Activated CD8-positive, alpha-beta memory T cell treated with anti-CD3 and anti-CD28 coated beads, Interleukin-2, amount 10 ng/mL, durations not matched to agents 7 days and 5 days (primary cell): Measurements from ENCODE around the gene AP1AR. TPM values are rescaled to one million over a fixed set of nuclear protein-coding genes. Genes with fewer than 3 reads are reported as not detected.

Experiments used
- ATAC-seq: fragments of 150-1000 bp; cut with Tn5 transposase; one replicate; pipeline ENCODE4 v1.10.0; 2021; ENCODE audit warnings: moderate library complexity
- CTCF ChIA-PET: fragments of 350-600 bp; sonication (Branson Sonifier 250); formaldehyde crosslinking; loops from one replicate; lab custom pipeline; 2021; ENCODE audit warnings: antibody characterized with exemption; lab: Charles Lee
- DNase-seq: peaks from one replicate; pipeline ENCODE4 v3.0.0-alpha.2; 2020
- H3K27ac Mint-ChIP-seq: one replicate; pipeline ENCODE4 v1.8.0; 2021; ENCODE audit warnings: mild to moderate bottlenecking, mixed read lengths
- H3K27me3 Mint-ChIP-seq: one replicate; pipeline ENCODE4 v1.8.0; 2021; ENCODE audit warnings: mixed read lengths
- H3K36me3 Mint-ChIP-seq: one replicate; pipeline ENCODE4 v1.8.0; 2021; ENCODE audit warnings: mild to moderate bottlenecking, mixed read lengths
- H3K4me1 Mint-ChIP-seq: one replicate; pipeline ENCODE4 v1.8.0; 2021; ENCODE audit warnings: mixed read lengths
- H3K4me3 Mint-ChIP-seq: one replicate; pipeline ENCODE4 v1.8.0; 2021; ENCODE audit warnings: mild to moderate bottlenecking, moderate library complexity, mixed read lengths
- H3K9me3 Mint-ChIP-seq: one replicate; pipeline ENCODE4 v1.8.0; 2022; ENCODE audit warnings: low read depth, mixed read lengths
- total RNA-seq, 2 experiments: library from RNA; stranded (reverse); gene quantifications; one replicate each; pipeline ENCODE4 v1.2.3, GENCODE V29; 2021

Gene AP1AR
- total RNA-seq, 2 experiments from 2014 or later, result 13.6 to 17.8 TPM

DNA sequence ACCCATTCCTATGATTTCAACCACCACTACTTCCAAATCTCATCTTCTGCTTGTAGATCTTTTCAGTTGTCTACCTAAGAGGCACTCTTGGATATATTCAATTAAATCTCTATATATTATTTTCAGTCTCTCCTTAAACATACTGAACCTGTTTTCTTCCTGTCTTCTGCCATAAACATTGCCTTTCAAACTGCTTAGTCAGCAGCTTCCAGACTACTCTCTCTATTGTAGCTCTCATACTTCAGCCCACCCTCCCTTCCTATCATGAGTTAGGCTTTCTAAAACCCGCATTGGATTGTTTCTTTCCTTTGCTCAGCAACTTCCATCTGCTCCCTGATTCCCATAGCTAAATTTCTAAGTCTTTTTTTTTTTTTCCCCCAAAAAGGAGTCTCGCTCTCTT, 4.5 kb downstream of the AP1AR start:
- no peaks in the 10 kb centered on the region for H3K9me3 Mint-ChIP-seq
- ATAC-seq (no peak), DNase-seq (no peak)
- H3K4me1 Mint-ChIP-seq, result peaks cover 32% of the 10 kb centered on the region
- no peak overlapping the region for H3K27ac Mint-ChIP-seq
- CTCF ChIA-PET, result interaction anchor here (0.7 to 3.0 kb wide), 4 partner anchors 9 to 137 kb away, joined by 3 to 22 read pairs (median 6); no protein-coding TSS in a partner anchor
- H3K4me3 Mint-ChIP-seq, result no peak overlapping the region
- H3K36me3 Mint-ChIP-seq, result no peaks in the 10 kb centered on the region
- no peaks in the 10 kb centered on the region for H3K27me3 Mint-ChIP-seq

- DNase-seq (no peak), ATAC-seq (no peak)
- CTCF ChIA-PET, result interaction anchor here (0.6 to 2.1 kb wide), 2 partner anchors 8 to 262 kb away, joined by 3 to 4 read pairs; no protein-coding TSS in a partner anchor
- H3K27me3 Mint-ChIP-seq, result no peaks in the 10 kb centered on the region
- no peaks in the 10 kb centered on the region for H3K9me3 Mint-ChIP-seq
- H3K27ac Mint-ChIP-seq, result no peak overlapping the region
- peaks cover 22% of the 10 kb centered on the region for H3K4me1 Mint-ChIP-seq
- H3K4me3 Mint-ChIP-seq, result no peak overlapping the region
- H3K36me3 Mint-ChIP-seq, result no peaks in the 10 kb centered on the region
Observed at GRCh38 chr4:112238833-112239232, 7.2 kb downstream of the AP1AR start.

DNA sequence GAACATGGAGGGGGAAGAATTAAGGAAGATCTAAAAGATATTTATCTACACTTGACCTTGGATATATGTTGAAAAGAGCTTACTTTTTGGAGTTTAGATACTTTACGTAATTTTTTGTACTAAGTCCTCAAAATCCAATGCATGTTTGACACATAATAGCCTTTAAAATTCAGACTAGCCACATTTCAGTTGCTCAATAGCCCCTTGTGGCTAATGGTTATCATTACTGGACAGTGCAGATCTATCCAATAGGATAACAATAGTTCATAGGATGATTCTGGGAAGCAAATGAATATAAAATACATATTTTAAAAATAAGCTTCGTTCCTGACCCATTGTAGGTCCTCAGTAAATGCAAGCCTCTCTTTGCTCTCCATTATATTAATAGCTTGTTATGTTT, 13.8 kb downstream of the AP1AR start:
- H3K36me3 Mint-ChIP-seq, result no peaks in the 10 kb centered on the region
- no peak overlapping the region for H3K27ac Mint-ChIP-seq
- no peaks in the 10 kb centered on the region for H3K4me1 Mint-ChIP-seq
- ATAC-seq, result no peak
- no peaks in the 10 kb centered on the region for H3K9me3 Mint-ChIP-seq
- no peaks in the 10 kb centered on the region for H3K27me3 Mint-ChIP-seq
- DNase-seq, result no peak
- H3K4me3 Mint-ChIP-seq, result no peak overlapping the region
- CTCF ChIA-PET, result interaction anchor here (1.1 to 1.4 kb wide), 3 partner anchors 9 to 31 kb away, joined by 3 to 5 read pairs (median 3); no protein-coding TSS in a partner anchor

GRCh38 chr4:112247021-112247420, 15.4 kb downstream of the AP1AR start:
- DNase-seq (no peak), ATAC-seq (no peak)
- Mint-ChIP-seq H3K4me3 (no peak overlapping the region), H3K27me3 (no peaks in the 10 kb centered on the region), H3K9me3 (no peaks in the 10 kb centered on the region), H3K4me1 (no peaks in the 10 kb centered on the region), H3K27ac (no peak overlapping the region), H3K36me3 (no peaks in the 10 kb centered on the region)
- CTCF ChIA-PET, result interaction anchor here (0.9 to 1.4 kb wide), 3 partner anchors 8 to 147 kb away, joined by 3 to 4 read pairs (median 3); no protein-coding TSS in a partner anchor

GRCh38 chr4:112251019-112251643, 19.5 kb downstream of the AP1AR start:
- no peak for ATAC-seq
- H3K4me1 Mint-ChIP-seq, result no peaks in the 10 kb centered on the region
- H3K36me3 Mint-ChIP-seq, result peaks cover 2% of the 10 kb centered on the region
- no peak overlapping the region for H3K4me3 Mint-ChIP-seq
- no peak overlapping the region for H3K27ac Mint-ChIP-seq
- no peak for DNase-seq
- no peaks in the 10 kb centered on the region for H3K9me3 Mint-ChIP-seq
- CTCF ChIA-PET, result interaction anchor here (1.1 to 3.5 kb wide), 3 partner anchors 19 to 152 kb away, joined by 3 to 11 read pairs (median 8); partner anchors contain the start of gene AP1AR
- no peaks in the 10 kb centered on the region for H3K27me3 Mint-ChIP-seq

DNA sequence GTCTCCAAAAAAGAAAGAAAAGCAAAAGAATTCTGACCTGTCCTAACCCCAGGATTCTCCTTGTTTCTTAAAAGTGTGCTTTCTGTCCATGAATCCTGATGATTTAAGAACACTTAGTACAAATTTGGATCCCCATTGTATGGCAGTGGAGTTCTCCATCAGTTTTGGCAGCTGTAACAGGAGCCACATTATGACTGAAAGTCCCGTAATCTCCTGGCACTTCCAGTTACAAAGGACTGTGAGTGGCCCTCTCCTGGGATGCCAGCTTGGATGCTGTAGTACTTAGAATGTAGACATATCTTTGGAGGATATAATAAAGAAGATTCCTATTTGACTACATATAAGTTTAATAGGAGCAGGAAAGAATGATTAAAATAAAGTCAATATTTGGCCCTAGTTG, 20.6 kb downstream of the AP1AR start:
- peaks cover 4% of the 10 kb centered on the region for H3K36me3 Mint-ChIP-seq
- DNase-seq (no peak), ATAC-seq (no peak)
- no peaks in the 10 kb centered on the region for H3K27me3 Mint-ChIP-seq
- no peak overlapping the region for H3K27ac Mint-ChIP-seq
- H3K4me3 Mint-ChIP-seq, result no peak overlapping the region
- H3K9me3 Mint-ChIP-seq, result no peaks in the 10 kb centered on the region
- CTCF ChIA-PET, result interaction anchor here (3.5 kb wide), 1 partner anchor 20 kb away, joined by 8 read pairs; the partner anchor contains the start of gene AP1AR
- H3K4me1 Mint-ChIP-seq, result no peaks in the 10 kb centered on the region

- no peaks in the 10 kb centered on the region for H3K9me3 Mint-ChIP-seq
- no peak overlapping the region for H3K27ac Mint-ChIP-seq
- H3K4me3 Mint-ChIP-seq, result no peak overlapping the region
- CTCF ChIA-PET, result no interaction called here
- no peaks in the 10 kb centered on the region for H3K4me1 Mint-ChIP-seq
- no peaks in the 10 kb centered on the region for H3K27me3 Mint-ChIP-seq
- DNase-seq (no peak), ATAC-seq (no peak)
- peaks cover 4% of the 10 kb centered on the region for H3K36me3 Mint-ChIP-seq
Observed at GRCh38 chr4:112253382-112254000, 21.9 kb downstream of the AP1AR start.

DNA sequence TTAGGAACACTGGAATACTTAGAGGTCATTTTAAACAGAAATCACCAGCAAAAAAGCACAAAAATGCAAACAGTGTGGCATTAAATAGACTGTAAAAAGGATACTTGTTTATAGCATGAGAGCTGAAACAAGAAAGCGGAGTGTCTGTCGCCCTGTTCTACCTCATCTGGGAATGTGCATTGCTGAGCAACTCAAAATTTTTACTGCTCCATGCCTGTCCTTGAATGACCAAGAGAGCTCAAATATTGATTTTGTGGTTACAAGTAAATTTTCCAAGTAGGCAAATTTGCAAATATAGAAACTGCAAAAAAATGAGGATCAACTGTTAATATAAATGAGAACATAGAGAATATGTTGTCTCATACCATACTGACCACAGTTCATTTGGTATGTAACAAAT, 25.5 kb downstream of the AP1AR start:
- no peak for DNase-seq
- peaks cover 4% of the 10 kb centered on the region for H3K36me3 Mint-ChIP-seq
- H3K9me3 Mint-ChIP-seq, result no peaks in the 10 kb centered on the region
- no peak for ATAC-seq
- no peak overlapping the region for H3K27ac Mint-ChIP-seq
- no peak overlapping the region for H3K4me3 Mint-ChIP-seq
- H3K27me3 Mint-ChIP-seq, result no peaks in the 10 kb centered on the region
- CTCF ChIA-PET, result interaction anchor here (0.7 to 1.4 kb wide), 2 partner anchors 11 to 23 kb away, joined by 3 to 4 read pairs; no protein-coding TSS in a partner anchor
- H3K4me1 Mint-ChIP-seq, result no peaks in the 10 kb centered on the region

- no peaks in the 10 kb centered on the region for H3K27me3 Mint-ChIP-seq
- peaks cover 24% of the 10 kb centered on the region for H3K4me1 Mint-ChIP-seq
- CTCF ChIA-PET, result interaction anchor here (0.9 to 1.5 kb wide), 7 partner anchors 11 to 257 kb away, joined by 3 to 5 read pairs (median 3); no protein-coding TSS in a partner anchor
Observed at GRCh38 chr4:112266823-112267222, 35.2 kb downstream of the AP1AR start.

DNA sequence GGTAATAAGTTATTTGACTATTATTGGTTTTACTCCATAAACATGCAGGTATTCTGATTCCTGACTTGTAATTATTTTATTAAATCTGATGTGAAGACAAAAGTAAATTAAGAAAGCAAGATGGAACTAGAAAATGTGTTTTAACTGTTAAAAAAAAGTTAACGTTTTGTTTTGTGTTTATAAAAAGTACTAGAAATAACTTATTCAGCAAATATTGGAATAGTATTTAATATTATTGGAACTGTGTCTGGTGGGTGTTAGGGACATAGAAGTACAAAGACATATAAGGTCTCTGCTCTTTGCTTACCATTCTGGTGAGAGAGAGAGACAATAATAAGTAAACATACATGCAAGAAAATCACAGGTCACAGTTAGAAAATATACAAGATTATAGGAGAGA, 38.5 kb downstream of the AP1AR start:
- Mint-ChIP-seq H3K9me3 (no peaks in the 10 kb centered on the region), H3K27ac (peak overlapping the region; percentile 52), H3K4me1 (peaks cover 50% of the 10 kb centered on the region), H3K36me3 (peaks cover 34% of the 10 kb centered on the region), H3K27me3 (no peaks in the 10 kb centered on the region), H3K4me3 (no peak overlapping the region)
- DNase-seq (no peak), ATAC-seq (no peak)
- CTCF ChIA-PET, result interaction anchor here (2.6 kb wide), 1 partner anchor 17 kb away, joined by 6 read pairs; no protein-coding TSS in a partner anchor

More at GRCh38 chr4:112266823-112267222, 35.2 kb downstream of the AP1AR start:
- Mint-ChIP-seq H3K4me3 (no peak overlapping the region), H3K36me3 (peaks cover 18% of the 10 kb centered on the region), H3K27ac (no peak overlapping the region), H3K9me3 (no peaks in the 10 kb centered on the region)
- ATAC-seq, result no peak
- no peak for DNase-seq

GRCh38 chr4:112270640-112271421, 39.2 kb downstream of the AP1AR start:
- Mint-ChIP-seq H3K9me3 (no peaks in the 10 kb centered on the region), H3K27me3 (no peaks in the 10 kb centered on the region), H3K4me3 (no peak overlapping the region), H3K27ac (peak overlapping the region; percentile 52), H3K4me1 (peaks cover 53% of the 10 kb centered on the region), H3K36me3 (peaks cover 38% of the 10 kb centered on the region)
- DNase-seq, result no peak
- ATAC-seq, result no peak
- CTCF ChIA-PET, result interaction anchor here (1.1 to 2.6 kb wide), 5 partner anchors 10 to 494 kb away, joined by 3 to 6 read pairs (median 5); partner anchors contain the start of gene TIFA

DNA sequence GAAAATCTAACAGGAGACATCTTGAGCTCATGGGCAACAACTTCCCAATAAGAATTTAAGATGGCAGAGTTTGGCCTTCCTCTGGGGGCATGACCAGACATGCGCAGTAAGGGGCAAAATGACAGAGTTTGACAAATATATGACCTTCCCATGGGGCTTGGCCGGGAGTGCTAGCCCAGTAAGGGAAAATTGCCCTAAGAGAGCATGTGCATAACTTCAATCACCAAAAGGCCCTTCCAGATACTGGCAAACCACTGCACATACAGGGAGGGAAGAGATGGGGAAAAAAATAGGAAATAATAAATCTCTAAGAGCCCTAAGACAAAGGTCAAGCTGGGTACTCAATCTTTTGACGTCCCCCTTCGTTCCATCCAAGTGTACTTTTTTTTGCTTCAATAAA, 40.7 kb downstream of the AP1AR start:
- DNase-seq (no peak), ATAC-seq (no peak)
- CTCF ChIA-PET, result interaction anchor here (1.5 to 2.6 kb wide), 4 partner anchors 8 to 493 kb away, joined by 3 to 6 read pairs (median 6); partner anchors contain the start of gene TIFA
- Mint-ChIP-seq H3K9me3 (no peaks in the 10 kb centered on the region), H3K4me3 (no peak overlapping the region), H3K27ac (no peak overlapping the region), H3K4me1 (peaks cover 57% of the 10 kb centered on the region), H3K36me3 (peaks cover 45% of the 10 kb centered on the region), H3K27me3 (no peaks in the 10 kb centered on the region)

GRCh38 chr4:112274959-112275358, 43.4 kb downstream of the AP1AR start:
- H3K36me3 Mint-ChIP-seq, result peaks cover 60% of the 10 kb centered on the region
- H3K27ac Mint-ChIP-seq, result no peak overlapping the region
- no peak overlapping the region for H3K4me3 Mint-ChIP-seq
- H3K27me3 Mint-ChIP-seq, result no peaks in the 10 kb centered on the region
- H3K9me3 Mint-ChIP-seq, result no peaks in the 10 kb centered on the region
- peaks cover 76% of the 10 kb centered on the region for H3K4me1 Mint-ChIP-seq
- ATAC-seq (no peak), DNase-seq (no peak)
- CTCF ChIA-PET, result interaction anchor here (0.6 to 1.4 kb wide), 4 partner anchors 9 to 249 kb away, joined by 3 to 5 read pairs (median 3); partner anchors contain the start of gene TIFA
